K562 (cell line): ENCODE measurements around the gene PRDM16. TPM values are rescaled to one million over a fixed set of nuclear protein-coding genes. Genes with fewer than 3 reads are reported as not detected.

Experiments
- ATAC-seq: fragments of 200-7000 bp; cut with Tn5 transposase; 3 replicates; pipeline ENCODE4 v1.9.1; 2020; ENCODE audit warnings: moderate library complexity
- BruUV-seq: library from RNA; stranded (reverse); fragments of 400-500 nt; replicated peaks from 2 replicates; lab custom pipeline; 2021; lab: Mats Ljungman, UMichigan
- CTCF ChIA-PET: fragments of 300-600 bp; formaldehyde crosslinking; extraction: SDS; loops from one replicate; lab custom pipeline; 2021; ENCODE audit warnings: low intra/inter-chr PET ratio; lab: Yijun Ruan, JAX
- POLR2A ChIA-PET: fragments of 300-600, 350-650 bp; sonication (Branson Sonifier 250); formaldehyde crosslinking; extraction: SDS; loops from one replicate; lab custom pipeline; 2021; ENCODE audit warnings: antibody characterized with exemption, inconsistent platforms; lab: Yijun Ruan, JAX
- DNase-seq, 4 experiments: peaks; one replicate each; pipeline versions ENCODE4 v3.0.0 to v3.0.0-alpha.2; 2011 to 2018; ENCODE audit warnings: low spot score in 3 of 4, mixed read lengths in 3 of 4; ENCODE audit errors: extremely low read depth in 1 of 4
- FAIRE-seq: peaks from 2 replicates; lab custom pipeline; 2011; peaks lifted over from hg19 to GRCh38; lab: Jason Lieb, UNC
- H2AFZ ChIP-seq: 2 replicates; pipeline ENCODE4 v1.6.0; 2011; ENCODE audit warnings: low read depth, low read length, control low read depth, inconsistent platforms
- H3K27ac ChIP-seq: fragments of 200-600 bp; 3 replicates; pipeline ENCODE4 v1.8.0; 2011; ENCODE audit warnings: low read depth, mild to moderate bottlenecking, control low read depth, inconsistent platforms, low read length, moderate library complexity, mixed read lengths; ENCODE audit errors: extremely low read depth
- H3K27me3 ChIP-seq, 2 experiments: fragments of 300-600 bp in 1 of 2; 2 replicates in 1 of 2; 3 replicates in 1 of 2; pipeline versions ENCODE4 v1.6.0 to v1.8.0; 2011; ENCODE audit warnings: inconsistent platforms in 2 of 2, low read length in 2 of 2, mild to moderate bottlenecking in 1 of 2, mixed read lengths in 1 of 2, moderate library complexity in 1 of 2; ENCODE audit not compliant: control insufficient read depth in 2 of 2, insufficient read depth in 2 of 2
- H3K36me3 ChIP-seq: fragments of 300-600 bp; 3 replicates; pipeline ENCODE4 v1.8.0; 2011; ENCODE audit warnings: mild to moderate bottlenecking, low read length, inconsistent platforms; ENCODE audit not compliant: control insufficient read depth, insufficient read depth
- H3K4me1 ChIP-seq, 2 experiments: fragments of 200-600 bp in 1 of 2; replicated peaks in 1 of 2; 2 replicates in 1 of 2; 3 replicates in 1 of 2; pipeline versions ENCODE4 v1.5.1 to v1.8.0; 2011; ENCODE audit warnings: inconsistent platforms in 2 of 2, low read length in 2 of 2, mild to moderate bottlenecking in 1 of 2, mixed read lengths in 1 of 2, moderate library complexity in 1 of 2; ENCODE audit not compliant: control insufficient read depth in 2 of 2, insufficient read depth in 2 of 2
- H3K4me2 ChIP-seq: 2 replicates; pipeline ENCODE4 v1.6.1; 2011; ENCODE audit warnings: low read length, control low read depth, inconsistent platforms, mixed read lengths; ENCODE audit not compliant: insufficient read depth
- H3K4me3 ChIP-seq: fragments of 200-600 bp; sonication (generic), shearing (Covaris generic); 2 replicates; pipeline ENCODE4 v1.5.1; 2016; ENCODE audit warnings: control low read depth, inconsistent platforms
- H3K79me2 ChIP-seq: fragments of 200-600 bp; 3 replicates; pipeline ENCODE4 v1.8.0; 2011; ENCODE audit warnings: low read length, inconsistent platforms; ENCODE audit not compliant: control insufficient read depth, insufficient read depth
- H3K9ac ChIP-seq, 2 experiments: 2 replicates each; pipeline versions ENCODE4 v1.6.0 to v1.6.1; 2011; ENCODE audit warnings: low read depth in 2 of 2, low read length in 2 of 2, control low read depth in 1 of 2, inconsistent platforms in 1 of 2, mild to moderate bottlenecking in 1 of 2, mixed read lengths in 1 of 2; ENCODE audit not compliant: insufficient read depth in 1 of 2
- H3K9me1 ChIP-seq: one replicate; pipeline ENCODE4 v1.6.0; 2011; ENCODE audit warnings: inconsistent platforms, mild to moderate bottlenecking, low read length, moderate library complexity; ENCODE audit not compliant: control insufficient read depth, insufficient read depth
- H3K9me3 ChIP-seq: replicated peaks from 2 replicates; pipeline ENCODE4 v1.5.1; 2011; ENCODE audit warnings: low read depth, low read length, inconsistent platforms; ENCODE audit not compliant: control insufficient read depth, insufficient read depth
- H4K20me1 ChIP-seq: replicated peaks from 2 replicates; pipeline ENCODE4 v1.6.1; 2011; ENCODE audit warnings: low read length, inconsistent platforms, mixed read lengths; ENCODE audit not compliant: control insufficient read depth, insufficient read depth
- ARNT ChIP-seq, 2 experiments: fragments of 450-650 bp; IDR thresholded peaks; 2 replicates each; pipeline ENCODE4 v1.6.1; 2016; ENCODE audit warnings: mild to moderate bottlenecking in 1 of 2
- ETV5 ChIP-seq: sonication (generic); formaldehyde crosslinking; IDR thresholded peaks from 2 replicates; pipeline ENCODE4 v1.4.0; 2020; ENCODE audit warnings: low read depth, mild to moderate bottlenecking, missing genetic modification reagents
- GABPA ChIP-seq: fragments of 200-800 bp; sonication (Bioruptor generic); conservative IDR thresholded peaks from 2 replicates; pipeline ENCODE4 v1.6.1; 2016; ENCODE audit warnings: low read depth, missing genetic modification characterization, missing compliant biosample characterization
- GTF2A2 ChIP-seq: IDR thresholded peaks from 2 replicates; pipeline ENCODE4 v1.6.1; 2016; ENCODE audit warnings: mild to moderate bottlenecking, missing genetic modification characterization, missing compliant biosample characterization
- HIVEP1 ChIP-seq: fragments of 250-450 bp; sonication (Bioruptor Pico); IDR thresholded peaks from 2 replicates; pipeline ENCODE4 v1.4.0; 2020; ENCODE audit warnings: mild to moderate bottlenecking
- KLF1 ChIP-seq: fragments of 450-650 bp; IDR thresholded peaks from 2 replicates; pipeline ENCODE4 v1.6.1; 2016; ENCODE audit warnings: missing genetic modification characterization, missing compliant biosample characterization
- MCM7 ChIP-seq, 2 experiments: fragments of 450-650 bp; IDR thresholded peaks; 2 replicates each; pipeline ENCODE4 v1.6.1; 2016 to 2018
- MTA2 ChIP-seq: fragments of 450-650 bp; IDR thresholded peaks from 2 replicates; pipeline ENCODE4 v1.6.1; 2016; ENCODE audit warnings: low read depth
- PCBP1 ChIP-seq: fragments of 200-400 bp; formaldehyde crosslinking; IDR thresholded peaks from 2 replicates; pipeline ENCODE4 v1.6.1; 2018; ENCODE audit warnings: mild to moderate bottlenecking, low read depth, low read length; ENCODE audit not compliant: poor library complexity, severe bottlenecking
- POU5F1 ChIP-seq: fragments of 150-350 bp; IDR thresholded peaks from 2 replicates; pipeline ENCODE4 v1.6.1; 2014; ENCODE audit warnings: borderline replicate concordance, low read length, low read depth, mild to moderate bottlenecking; ENCODE audit not compliant: partially characterized antibody
- TBL1XR1 ChIP-seq, 2 experiments: IDR thresholded peaks; 2 replicates each; pipeline ENCODE4 v1.6.1; 2012; ENCODE audit warnings: improper control_type of control experiment in 2 of 2, low read length in 2 of 2, mild to moderate bottlenecking in 1 of 2
- TRIM28 ChIP-seq: fragments of 450-650 bp; IDR thresholded peaks from 2 replicates; pipeline ENCODE4 v1.6.1; 2017
- ZFP36 ChIP-seq: fragments of 150-350 bp; IDR thresholded peaks from 2 replicates; pipeline ENCODE4 v1.6.1; 2018; ENCODE audit warnings: low read length, low read depth; ENCODE audit not compliant: partially characterized antibody
- ZNF165 ChIP-seq: fragments of 250-450 bp; sonication (Bioruptor Pico); IDR thresholded peaks from 2 replicates; pipeline ENCODE4 v1.4.0; 2020; ENCODE audit warnings: borderline replicate concordance
- ZNF778 ChIP-seq: fragments of 450-650 bp; formaldehyde crosslinking; IDR thresholded peaks from 2 replicates; pipeline ENCODE4 v1.4.0; 2020; ENCODE audit warnings: mild to moderate bottlenecking, moderate library complexity
- WGBS: fragments of 100-300 bp; shearing (Covaris generic); methylation state at CpG from one replicate; pipeline ENCODE4 v1.1.6; 2016; ENCODE audit warnings: low coverage, mixed read lengths; ENCODE audit not compliant: insufficient coverage; ENCODE audit errors: missing lambda C conversion rate; 5-methylcytosine and 5-hydroxymethylcytosine counted together
- in situ Hi-C: fragments of 300-500 bp; cut with MboI; formaldehyde crosslinking; loops from 4 replicates; pipeline ENCODE4 v1.15.0; 2018; ENCODE audit warnings: inconsistent platforms, mixed read lengths
- intact Hi-C: fragments of 100-400 bp; cut with micrococcal nuclease; formaldehyde crosslinking; loops from 2 replicates; pipeline ENCODE4 v1.14.2; 2022
- polyA plus RNA-seq, 8 experiments: library from polyadenylated mRNA; depleted of rRNA in 4 of 8; stranded (reverse) in 5 of 8; unstranded in 3 of 8; fragments of >200 nt; fragmentation: Nextera tagmentation in 2 of 8; fragmentation: Illumina TruSeq in 1 of 8; extraction: Ambion mirVana in 2 of 8; extraction: Trizol in 1 of 8; gene quantifications; 2 replicates each; pipeline versions ENCODE4 v1.2.1 to v1.2.3, GENCODE V29; 2011 to 2014; ENCODE audit warnings: inconsistent platforms in 1 of 8, missing spikeins in 1 of 8
- total RNA-seq, 7 experiments: library from RNA; depleted of rRNA in 6 of 7; stranded (reverse); fragments of >200 nt in 6 of 7; fragmentation: Illumina TruSeq in 2 of 7; extraction: Trizol in 2 of 7; gene quantifications; 2 replicates each; pipeline versions ENCODE4 v1.2.1 to v1.2.3, GENCODE V29; 2011 to 2021; ENCODE audit warnings: low replicate concordance in 1 of 7
- TF ChIP-seq, protein P1 (sequence below): fragments of 250-450 bp; sonication (Bioruptor Pico); IDR thresholded peaks from 2 replicates; pipeline ENCODE4 v1.8.0; 2022; ENCODE audit warnings: inconsistent platforms, mild to moderate bottlenecking, moderate library complexity, borderline replicate concordance
- TF ChIP-seq, protein P2 (sequence below), 2 experiments: IDR thresholded peaks in 1 of 2; conservative IDR thresholded peaks in 1 of 2; 2 replicates each; pipeline ENCODE4 v1.6.1; 2016; ENCODE audit warnings: low read depth in 2 of 2, mild to moderate bottlenecking in 1 of 2, missing compliant biosample characterization in 1 of 2, missing genetic modification characterization in 1 of 2, moderate library complexity in 1 of 2

Gene PRDM16
- total and polyA plus RNA-seq, 9 of the 15 experiments (the other 6 are each of a cell fraction or from before 2014, with no cell fraction given) = 0.10 to 0.27 TPM; not detected in 7

DNA sequence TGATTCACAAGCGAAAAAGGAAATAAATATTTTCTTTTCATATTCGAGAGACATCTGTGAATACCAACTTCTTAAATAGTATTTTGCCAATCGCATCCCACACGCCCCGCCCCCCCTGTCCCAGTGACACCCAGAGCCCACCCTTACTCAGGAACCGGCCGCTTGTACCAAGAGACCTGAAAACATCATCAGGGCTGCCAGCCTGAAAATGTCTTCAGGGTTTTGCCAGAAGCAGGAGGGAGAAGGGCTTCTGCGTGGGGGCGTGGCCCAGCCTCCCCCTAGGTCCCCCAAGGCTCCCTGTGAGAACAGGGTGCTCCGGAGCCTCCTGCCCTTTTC is 126.4 kb downstream of the PRDM16 start:
- no TSS peak for BruUV-seq
- WGBS = 2% methylated on average over 9 of the region's 10 CpGs
- Histone ChIP-seq H3K27ac (no peak overlapping the region), H3K9me1 (peaks cover under 1% of the 10 kb centered on the region), H3K4me3 (no peak overlapping the region)
- CTCF ChIA-PET = no interaction called here
- TF ChIP-seq TBL1XR1 (IDR thresholded peaks at IDR 0.05; ENCODE audit: low read length in 2 of 2) = no peak
- no peak for TF ChIP-seq GTF2A2 (tag)
- TF ChIP-seq ZFP36 = no peak
- TF ChIP-seq POU5F1 = no peak
- no peak for TF ChIP-seq ZNF778 (CRISPR knock-in tag)
- TF ChIP-seq KLF1 (tag) = no peak
- TF ChIP-seq HIVEP1 (CRISPR knock-in tag) = no peak
- TF ChIP-seq ETV5 (CRISPR knock-in tag) = no peak
- no peak for TF ChIP-seq PCBP1
- TF ChIP-seq GABPA (tag) = no peak
- TF ChIP-seq, protein P1, sequence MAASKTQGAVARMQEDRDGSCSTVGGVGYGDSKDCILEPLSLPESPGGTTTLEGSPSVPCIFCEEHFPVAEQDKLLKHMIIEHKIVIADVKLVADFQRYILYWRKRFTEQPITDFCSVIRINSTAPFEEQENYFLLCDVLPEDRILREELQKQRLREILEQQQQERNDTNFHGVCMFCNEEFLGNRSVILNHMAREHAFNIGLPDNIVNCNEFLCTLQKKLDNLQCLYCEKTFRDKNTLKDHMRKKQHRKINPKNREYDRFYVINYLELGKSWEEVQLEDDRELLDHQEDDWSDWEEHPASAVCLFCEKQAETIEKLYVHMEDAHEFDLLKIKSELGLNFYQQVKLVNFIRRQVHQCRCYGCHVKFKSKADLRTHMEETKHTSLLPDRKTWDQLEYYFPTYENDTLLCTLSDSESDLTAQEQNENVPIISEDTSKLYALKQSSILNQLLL (CRISPR knock-in tag) = no peak
- no peak for TF ChIP-seq MCM7 (IDR thresholded peaks at IDR 0.05)
- TF ChIP-seq ARNT (IDR thresholded peaks at IDR 0.05) = no peak
- TF ChIP-seq, protein P2, sequence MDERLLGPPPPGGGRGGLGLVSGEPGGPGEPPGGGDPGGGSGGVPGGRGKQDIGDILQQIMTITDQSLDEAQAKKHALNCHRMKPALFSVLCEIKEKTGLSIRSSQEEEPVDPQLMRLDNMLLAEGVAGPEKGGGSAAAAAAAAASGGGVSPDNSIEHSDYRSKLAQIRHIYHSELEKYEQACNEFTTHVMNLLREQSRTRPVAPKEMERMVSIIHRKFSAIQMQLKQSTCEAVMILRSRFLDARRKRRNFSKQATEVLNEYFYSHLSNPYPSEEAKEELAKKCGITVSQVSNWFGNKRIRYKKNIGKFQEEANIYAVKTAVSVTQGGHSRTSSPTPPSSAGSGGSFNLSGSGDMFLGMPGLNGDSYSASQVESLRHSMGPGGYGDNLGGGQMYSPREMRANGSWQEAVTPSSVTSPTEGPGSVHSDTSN (CRISPR knock-in tag; IDR thresholded peaks at IDR 0.05; ENCODE audit: low read depth) = no peak
- TF ChIP-seq, protein P2 (tag; conservative IDR thresholded peaks at IDR 0.05; ENCODE audit: low read depth) = no peak
- TF ChIP-seq MTA2 = no peak
- no peak for TF ChIP-seq TRIM28
- no peak for TF ChIP-seq ZNF165 (CRISPR knock-in tag)
- TF ChIP-seq, all 486 proteins: peak for 0
- DNase-seq (no peak), ATAC-seq (no peak), FAIRE-seq (no peak)
- Histone ChIP-seq H4K20me1 (peaks cover 9% of the 10 kb centered on the region; the same call in 1 of the 2 replicates), H3K79me2 (no peaks in the 10 kb centered on the region), H2AFZ (no peak overlapping the region), H3K9ac (no peak overlapping the region), H3K4me2 (no peak overlapping the region), H3K36me3 (no peaks in the 10 kb centered on the region), H3K4me1 (no peaks in the 10 kb centered on the region; a peak in 1 of 5 replicates), H3K9me3 (no peaks in the 10 kb centered on the region), H3K27me3 (peaks cover 25 to 87% of the 10 kb centered on the region in 2 experiments)
- intact Hi-C loops = no loop called here
- POLR2A ChIA-PET = no interaction called here
- in situ Hi-C loops = no loop called here
